Measurements from ENCODE around the gene DIAPH2. TPM values are rescaled to one million over a fixed set of nuclear protein-coding genes. Genes with fewer than 3 reads are reported as not detected.

The DIAPH2 gene
- total and polyA plus RNA-seq, 2 of the 13 experiments (the other 11 are each of a cell fraction or from before 2014, with no cell fraction given): 2.1 to 8.5 TPM

- H3K79me2 ChIP-seq (ENCODE audit: insufficient read depth, low read length): no peaks in the 10 kb centered on the region
- intact Hi-C loops (cut with micrococcal nuclease; ENCODE audit: unreplicated experiment): no loop called here
- H3K27ac ChIP-seq (ENCODE audit: extremely low read length, insufficient read depth, low read length): no peak overlapping the region
- WGBS (ENCODE audit: low lambda C conversion rate): 100% methylated on average over 6 of the region's 6 CpGs
- no peak for DNase-seq (ENCODE audit: low spot score)
- H3K36me3 ChIP-seq (replicated peaks in 1 of 2; ENCODE audit: control insufficient read depth in 1 of 2, insufficient read depth in 2 of 2, low read length in 2 of 2): no peaks in the 10 kb centered on the region
- CTCF ChIA-PET (ENCODE audit: low intra/inter-chr PET ratio, low total read pairs): no interaction called here
- POLR2A ChIA-PET: no interaction called here
- H3K4me2 ChIP-seq (ENCODE audit: low read depth, low read length): no peak overlapping the region
- no peak for FAIRE-seq
- H3K4me3 ChIP-seq (replicated peaks in 1 of 3; ENCODE audit: insufficient read depth in 1 of 3, low read depth in 2 of 3, low read length in 3 of 3): no peak overlapping the region
- no peaks in the 10 kb centered on the region for H3K27me3 ChIP-seq (ENCODE audit: control insufficient read depth in 1 of 2, insufficient read depth in 2 of 2, low read length in 2 of 2)
- no peaks in the 10 kb centered on the region for H4K20me1 ChIP-seq (ENCODE audit: insufficient read depth, low read length)
- no peaks in the 10 kb centered on the region for H3K4me1 ChIP-seq (ENCODE audit: insufficient read depth, low read length)
- no peak overlapping the region for H2AFZ ChIP-seq (ENCODE audit: low read length)
- in situ Hi-C loops (cut with HindIII; ENCODE audit: extremely low pct_ligation_motif_present, low pct_unique_long_range_greater_than_20kb): no loop called here
- H3K9ac ChIP-seq (ENCODE audit: insufficient read depth, low read depth, low read length): no peak overlapping the region
- ATAC-seq: no peak
- no TSS peak for BruUV-seq (replicated peaks)
- TF ChIP-seq MYNN (CRISPR knock-in tag; IDR thresholded peaks at IDR 0.05; ENCODE audit: low read depth) (no peak), ATF2 (CRISPR knock-in tag; IDR thresholded peaks at IDR 0.05) (no peak), PHB2 (IDR thresholded peaks at IDR 0.05; ENCODE audit: partially characterized antibody) (no peak), ARNT2 (CRISPR knock-in tag; IDR thresholded peaks at IDR 0.05; ENCODE audit: low read depth) (no peak), SOX6 (IDR thresholded peaks at IDR 0.05) (no peak), SOX6 (CRISPR knock-in tag; IDR thresholded peaks at IDR 0.05) (no peak), SP5 (CRISPR knock-in tag; IDR thresholded peaks at IDR 0.05; ENCODE audit: borderline replicate concordance, low read depth) (no peak)
- H3K9me3 ChIP-seq (ENCODE audit: low read length): no peaks in the 10 kb centered on the region
Measured at GRCh38 chrX:97132664-97133415, 448.2 kb downstream of the DIAPH2 start.

GRCh38 chrX:97145934-97146333 lies 461.3 kb downstream of the DIAPH2 start:
- in situ Hi-C loops (cut with HindIII; ENCODE audit: extremely low pct_ligation_motif_present, low pct_unique_long_range_greater_than_20kb) (no loop called here), intact Hi-C loops (cut with micrococcal nuclease; ENCODE audit: unreplicated experiment) (no loop called here)
- CTCF ChIA-PET (ENCODE audit: low intra/inter-chr PET ratio, low total read pairs): no interaction called here
- no peak for ATAC-seq
- Histone ChIP-seq H3K9ac (ENCODE audit: insufficient read depth, low read depth, low read length) (no peak overlapping the region), H3K9me3 (ENCODE audit: low read length) (no peaks in the 10 kb centered on the region), H2AFZ (ENCODE audit: low read length) (no peak overlapping the region), H4K20me1 (ENCODE audit: insufficient read depth, low read length) (no peaks in the 10 kb centered on the region), H3K4me3 (replicated peaks in 1 of 3; ENCODE audit: insufficient read depth in 1 of 3, low read depth in 2 of 3, low read length in 3 of 3) (no peak overlapping the region), H3K4me2 (ENCODE audit: low read depth, low read length) (no peak overlapping the region), H3K4me1 (ENCODE audit: insufficient read depth, low read length) (no peaks in the 10 kb centered on the region), H3K79me2 (ENCODE audit: insufficient read depth, low read length) (no peaks in the 10 kb centered on the region), H3K27ac (ENCODE audit: extremely low read length, insufficient read depth, low read length) (no peak overlapping the region), H3K27me3 (ENCODE audit: control insufficient read depth in 1 of 2, insufficient read depth in 2 of 2, low read length in 2 of 2) (no peaks in the 10 kb centered on the region), H3K36me3 (replicated peaks in 1 of 2; ENCODE audit: control insufficient read depth in 1 of 2, insufficient read depth in 2 of 2, low read length in 2 of 2) (no peaks in the 10 kb centered on the region)
- no peak for DNase-seq (ENCODE audit: low spot score)
- 100% methylated on average over 1 of the region's 1 CpG for WGBS (ENCODE audit: low lambda C conversion rate)
- POLR2A ChIA-PET: no interaction called here
- BruUV-seq (replicated peaks): no TSS peak
- FAIRE-seq: no peak
- TF ChIP-seq ARNT2 (CRISPR knock-in tag; IDR thresholded peaks at IDR 0.05; ENCODE audit: low read depth) (no peak), CENPT (CRISPR knock-in tag; IDR thresholded peaks at IDR 0.05; ENCODE audit: low read depth) (no peak), CBX5 (CRISPR knock-in tag; IDR thresholded peaks at IDR 0.05; ENCODE audit: borderline replicate concordance) (no peak), SP1 (IDR thresholded peaks at IDR 0.05) (no peak), SP1 (CRISPR knock-in tag; IDR thresholded peaks at IDR 0.05) (no peak)
- TF ChIP-seq, protein P1, sequence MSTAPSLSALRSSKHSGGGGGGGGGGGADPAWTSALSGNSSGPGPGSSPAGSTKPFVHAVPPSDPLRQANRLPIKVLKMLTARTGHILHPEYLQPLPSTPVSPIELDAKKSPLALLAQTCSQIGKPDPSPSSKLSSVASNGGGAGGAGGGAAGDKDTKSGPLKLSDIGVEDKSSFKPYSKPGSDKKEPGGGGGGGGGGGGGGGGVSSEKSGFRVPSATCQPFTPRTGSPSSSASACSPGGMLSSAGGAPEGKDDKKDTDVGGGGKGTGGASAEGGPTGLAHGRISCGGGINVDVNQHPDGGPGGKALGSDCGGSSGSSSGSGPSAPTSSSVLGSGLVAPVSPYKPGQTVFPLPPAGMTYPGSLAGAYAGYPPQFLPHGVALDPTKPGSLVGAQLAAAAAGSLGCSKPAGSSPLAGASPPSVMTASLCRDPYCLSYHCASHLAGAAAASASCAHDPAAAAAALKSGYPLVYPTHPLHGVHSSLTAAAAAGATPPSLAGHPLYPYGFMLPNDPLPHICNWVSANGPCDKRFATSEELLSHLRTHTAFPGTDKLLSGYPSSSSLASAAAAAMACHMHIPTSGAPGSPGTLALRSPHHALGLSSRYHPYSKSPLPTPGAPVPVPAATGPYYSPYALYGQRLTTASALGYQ (CRISPR knock-in tag; IDR thresholded peaks at IDR 0.05): no peak

Measured in HepG2 (cell line).